ENCODE data around the gene STMP1. TPM values are rescaled to one million over a fixed set of nuclear protein-coding genes. Genes with fewer than 3 reads are reported as not detected.

STMP1 gene
- total RNA-seq, 4 donors from 2014 or later = 11.5 to 23.1 (median 19.6) TPM

- no peak for TF ChIP-seq CTCF (IDR thresholded peaks at IDR 0.05; ENCODE audit: low read depth)
Measured at GRCh38 chr7:135682191-135682590, 19.9 kb downstream of the STMP1 start.

- no peak for TF ChIP-seq CTCF (IDR thresholded peaks at IDR 0.05; ENCODE audit: low read depth)
Measured at GRCh38 chr7:135683609-135684008, 21.3 kb downstream of the STMP1 start.

- TF ChIP-seq CTCF (IDR thresholded peaks at IDR 0.05; ENCODE audit: low read depth) = no peak
Measured at GRCh38 chr7:135684136-135684535, 21.8 kb downstream of the STMP1 start.

- no peak for TF ChIP-seq CTCF (IDR thresholded peaks at IDR 0.05; ENCODE audit: low read depth)
Measured at GRCh38 chr7:135684699-135685098, 22.4 kb downstream of the STMP1 start.

GRCh38 chr7:135685306-135686084, 23.2 kb downstream of the STMP1 start:
- no peak for TF ChIP-seq CTCF (IDR thresholded peaks at IDR 0.05; ENCODE audit: low read depth)

GRCh38 chr7:135687466-135687865, 25.2 kb downstream of the STMP1 start:
- no peak for TF ChIP-seq CTCF (IDR thresholded peaks at IDR 0.05; ENCODE audit: low read depth)

- TF ChIP-seq CTCF (IDR thresholded peaks at IDR 0.05; ENCODE audit: low read depth) = no peak
Measured at GRCh38 chr7:135690566-135690965, 28.3 kb downstream of the STMP1 start.
